Measurements from ENCODE around the gene EIF4E1B.

The EIF4E1B gene

GRCh38 chr5:176612008-176612407 lies 18.5 kb upstream of the EIF4E1B start:
- H3K4me3 ChIP-seq (replicated peaks in 1 of 2; ENCODE audit: low read depth in 2 of 2, low read length in 2 of 2) = no peak overlapping the region
- DNase-seq (ENCODE audit: low read depth in 2 of 2) = no peak
- no peak for TF ChIP-seq CTCF (IDR thresholded peaks at IDR 0.05; ENCODE audit: low read depth, low read length)

- TF ChIP-seq CTCF (IDR thresholded peaks at IDR 0.05; ENCODE audit: low read depth, low read length) = no peak
- DNase-seq (ENCODE audit: low read depth in 2 of 2) = no peak
- no peak overlapping the region for H3K4me3 ChIP-seq (replicated peaks in 1 of 2; ENCODE audit: low read depth in 2 of 2, low read length in 2 of 2)
Observed at GRCh38 chr5:176612855-176613254, 17.6 kb upstream of the EIF4E1B start.

GRCh38 chr5:176614805-176615478 lies 15.5 kb upstream of the EIF4E1B start:
- no peak for TF ChIP-seq CTCF (IDR thresholded peaks at IDR 0.05; ENCODE audit: low read depth, low read length)
- no peak overlapping the region for H3K4me3 ChIP-seq (replicated peaks in 1 of 2; ENCODE audit: low read depth in 2 of 2, low read length in 2 of 2)
- peak; percentile 66 to 76 for DNase-seq (ENCODE audit: low read depth in 2 of 2)

- no peak for DNase-seq (ENCODE audit: low read depth in 2 of 2)
- no peak overlapping the region for H3K4me3 ChIP-seq (replicated peaks in 1 of 2; ENCODE audit: low read depth in 2 of 2, low read length in 2 of 2)
- no peak for TF ChIP-seq CTCF (IDR thresholded peaks at IDR 0.05; ENCODE audit: low read depth, low read length)
Observed at GRCh38 chr5:176616511-176616910, 14.0 kb upstream of the EIF4E1B start.

GRCh38 chr5:176618783-176619182 lies 11.7 kb upstream of the EIF4E1B start:
- H3K4me3 ChIP-seq (replicated peaks in 1 of 2; ENCODE audit: low read depth in 2 of 2, low read length in 2 of 2) = no peak overlapping the region
- no peak for DNase-seq (ENCODE audit: low read depth in 2 of 2)
- TF ChIP-seq CTCF (IDR thresholded peaks at IDR 0.05; ENCODE audit: low read depth, low read length) = no peak

DNA sequence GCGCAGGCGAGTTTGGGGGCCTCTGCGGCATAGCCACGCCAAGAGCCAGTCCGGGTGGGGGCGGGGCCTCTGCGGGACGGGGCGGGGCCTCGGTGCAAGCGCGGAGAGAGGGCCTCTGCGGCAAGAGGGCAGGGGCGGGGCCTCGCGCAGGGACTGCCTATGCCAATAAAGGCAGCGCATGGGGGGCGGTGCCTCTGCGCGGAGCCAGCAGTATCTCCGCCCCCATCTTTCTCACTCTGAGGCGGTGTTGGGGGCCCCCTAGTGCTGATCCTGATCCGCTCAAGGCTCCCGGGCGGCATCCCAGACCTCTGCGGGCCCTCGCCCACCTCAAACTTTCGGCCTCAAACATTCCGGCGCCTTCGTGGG lies 11.3 kb upstream of the EIF4E1B start:
- peak; percentile 82 to 88 for DNase-seq (ENCODE audit: low read depth in 2 of 2)
- peak overlapping the region in 1 of 2 donors; percentile 8 for H3K4me3 ChIP-seq (replicated peaks in 1 of 2; ENCODE audit: low read depth in 2 of 2, low read length in 2 of 2)
- peak; percentile 51 for TF ChIP-seq CTCF (IDR thresholded peaks at IDR 0.05; ENCODE audit: low read depth, low read length)
